Activated CD4-positive, CD25-positive, alpha-beta regulatory T cell (primary cell): ENCODE measurements around the gene PHF2.

Experiments used
- DNase-seq, 4 experiments: peaks; one replicate each; lab custom pipeline; 2025; lab: John Stamatoyannopoulos, UW

Gene PHF2

GRCh38 chr9:93652604-93653592 is 76.5 kb downstream of the PHF2 start:
- no peak for DNase-seq

GRCh38 chr9:93653760-93654159 is 77.4 kb downstream of the PHF2 start:
- no peak for DNase-seq

GRCh38 chr9:93654351-93654961 is 78.1 kb downstream of the PHF2 start:
- no peak for DNase-seq

DNA sequence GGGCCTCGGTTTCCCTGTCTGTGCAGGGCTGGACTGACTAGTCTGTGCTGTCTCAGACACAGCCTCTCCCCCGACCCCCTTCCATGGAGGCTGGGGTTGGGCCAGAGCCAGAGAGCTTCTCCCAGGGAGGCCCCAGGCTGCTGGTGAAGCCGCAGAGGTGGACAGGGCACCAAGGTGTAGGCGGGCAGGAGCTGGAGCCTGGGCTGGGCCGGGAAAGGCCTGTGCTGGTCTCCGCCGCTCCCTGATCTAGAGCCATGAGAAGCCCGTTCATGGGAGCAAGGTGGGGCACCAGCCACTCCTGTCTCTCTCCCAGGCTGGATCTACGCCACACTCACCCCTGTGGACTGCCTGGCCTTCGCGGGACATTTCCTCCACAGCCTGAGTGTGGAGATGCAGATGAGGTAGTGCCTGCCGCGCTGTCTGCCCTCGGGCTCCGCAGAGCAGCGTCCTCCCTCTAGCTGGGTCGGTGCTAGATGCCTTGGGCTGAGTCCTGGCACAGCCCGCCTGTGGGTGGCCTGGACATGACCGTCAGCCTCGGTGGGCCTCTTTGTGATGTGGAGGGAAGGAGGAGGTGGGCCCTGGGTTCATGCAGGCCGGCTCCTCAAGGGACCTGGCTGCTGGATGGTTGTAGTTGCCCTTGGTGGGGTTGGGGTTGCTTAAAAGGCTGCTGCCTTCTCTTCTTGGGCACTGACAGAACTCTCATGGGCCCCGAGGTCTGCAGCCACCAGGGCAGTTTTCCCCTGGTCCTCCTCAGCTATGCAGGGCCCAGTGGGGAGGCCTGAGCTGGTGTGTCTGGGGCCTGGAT is 79.4 kb downstream of the PHF2 start:
- no peak for DNase-seq

DNA sequence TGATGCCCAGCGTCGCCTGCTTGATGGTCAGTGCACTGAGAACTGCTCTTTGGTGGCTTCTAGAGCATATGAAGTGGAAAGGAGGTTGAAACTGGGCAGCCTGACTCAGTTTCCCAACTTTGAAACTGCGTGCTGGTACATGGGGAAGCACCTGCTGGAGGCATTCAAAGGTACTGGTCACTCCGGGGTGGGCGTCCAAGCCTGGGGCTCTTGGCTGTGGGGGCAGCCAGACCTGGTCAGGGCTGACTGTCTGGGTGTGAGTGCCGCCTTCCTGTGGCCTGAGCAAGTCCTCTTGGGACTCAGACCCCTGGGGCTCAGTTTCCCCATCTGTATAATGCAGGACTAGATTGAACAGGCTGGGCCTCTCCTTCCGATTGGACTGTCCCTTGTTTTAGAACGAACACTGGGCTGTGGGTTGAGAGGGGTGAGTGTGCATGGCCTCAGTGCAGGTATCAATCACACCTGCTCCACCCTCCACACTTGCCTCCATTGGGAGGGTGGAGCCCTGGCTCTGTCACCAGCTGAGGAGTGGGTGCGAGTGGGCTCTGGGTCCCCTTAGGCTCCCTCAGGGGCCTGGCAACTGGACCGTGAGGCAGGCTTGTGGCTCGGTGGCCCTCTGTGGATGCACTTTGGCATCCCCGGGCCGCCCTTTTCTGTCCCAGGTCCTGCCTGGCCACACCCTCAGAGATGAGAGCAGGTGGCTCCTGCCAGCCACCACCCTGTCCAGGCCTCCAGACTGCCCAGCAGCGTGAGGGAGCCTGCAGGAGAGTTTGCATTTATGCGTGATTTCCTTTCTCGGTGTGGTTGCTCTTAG is 80.2 kb downstream of the PHF2 start:
- DNase-seq = no peak

DNA sequence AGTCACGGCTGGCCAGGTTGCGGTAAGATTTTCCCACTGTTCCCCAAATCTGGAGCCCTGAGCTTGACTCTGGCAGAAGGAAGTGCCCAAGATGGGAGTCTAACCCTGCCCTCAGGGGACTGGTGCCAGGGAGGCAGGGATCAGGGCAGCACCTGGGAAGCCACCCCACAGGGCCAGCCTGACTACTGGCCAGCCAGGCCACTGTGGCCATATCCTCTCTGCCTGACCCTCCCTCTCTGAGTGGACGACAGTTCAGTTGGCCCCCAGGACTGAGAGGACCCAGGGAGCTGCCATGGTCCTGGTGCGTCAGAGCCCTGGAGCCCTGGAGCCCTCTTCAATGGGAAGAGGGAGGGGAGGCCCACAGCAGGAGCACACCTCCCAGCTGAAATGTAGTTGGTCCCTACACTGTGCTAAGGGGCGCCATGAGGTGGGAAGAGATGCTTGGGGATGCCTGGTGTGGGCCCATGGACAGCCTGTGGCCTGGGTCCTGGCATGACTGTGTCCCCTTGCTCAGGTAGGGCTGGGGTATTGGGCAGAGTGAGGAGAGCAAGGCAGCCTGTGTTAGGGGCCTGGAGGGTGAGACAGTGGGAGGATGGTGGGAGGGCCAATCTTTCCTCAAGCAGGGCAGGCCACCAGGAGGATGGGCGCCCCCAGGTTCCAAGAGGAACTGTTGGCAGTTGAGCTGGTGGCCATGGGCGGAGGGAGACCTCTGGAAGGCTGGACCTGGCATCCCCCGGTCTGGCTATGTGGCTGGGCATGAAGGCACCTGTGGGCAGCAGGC is 81.1 kb downstream of the PHF2 start:
- DNase-seq = no peak

GRCh38 chr9:93658184-93658925 is 82.0 kb downstream of the PHF2 start:
- no peak for DNase-seq

GRCh38 chr9:93659044-93659836 is 82.9 kb downstream of the PHF2 start:
- DNase-seq = no peak

DNA sequence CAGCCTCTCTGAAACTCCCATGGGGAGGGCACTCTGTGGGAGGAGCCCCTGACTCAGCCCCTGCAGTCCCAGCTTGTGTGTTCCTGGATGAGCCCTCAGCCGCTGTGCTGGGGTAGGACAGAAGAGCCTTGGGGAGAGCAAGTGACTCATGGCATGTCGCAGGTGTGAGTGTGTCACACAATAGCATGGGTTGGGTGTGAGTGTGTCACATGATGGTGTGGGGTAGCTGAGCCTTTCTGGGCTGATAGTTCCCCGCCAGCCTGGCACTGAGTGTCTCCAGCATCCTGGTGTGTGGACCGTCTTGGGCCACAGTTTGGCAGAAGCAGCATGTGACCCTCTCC is 83.4 kb downstream of the PHF2 start:
- DNase-seq = no peak

DNA sequence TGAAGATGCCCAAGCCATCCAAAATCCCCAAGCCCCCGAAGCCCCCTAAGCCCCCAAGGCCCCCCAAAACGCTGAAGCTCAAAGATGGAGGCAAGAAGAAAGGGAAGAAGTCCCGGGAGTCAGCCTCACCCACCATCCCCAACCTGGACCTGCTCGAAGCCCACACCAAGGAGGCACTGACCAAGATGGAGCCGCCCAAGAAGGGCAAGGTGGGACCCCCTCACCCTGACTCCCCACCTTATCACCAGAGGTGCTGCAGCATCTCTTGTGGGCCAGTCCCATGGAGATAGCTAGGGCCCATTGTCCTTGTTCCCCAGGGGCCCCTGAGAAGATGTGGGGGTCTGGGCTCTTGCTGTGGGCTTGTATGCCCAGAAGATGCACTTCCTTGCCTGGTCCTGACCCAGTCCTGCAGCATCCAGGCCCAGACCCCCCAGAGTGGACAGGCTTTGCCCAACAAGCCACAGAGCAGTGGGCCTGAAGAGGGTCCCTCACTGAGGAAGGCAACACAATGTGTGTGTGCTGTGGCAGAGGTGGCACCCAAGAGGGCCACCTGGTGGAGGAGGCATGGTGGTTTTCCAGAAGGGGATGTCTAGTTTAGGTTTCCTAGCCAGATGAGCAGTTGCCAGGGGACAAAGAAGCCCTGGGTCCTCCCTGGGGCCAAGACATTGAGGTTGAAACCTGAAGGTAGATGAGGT is 84.1 kb downstream of the PHF2 start:
- DNase-seq = no peak

DNA sequence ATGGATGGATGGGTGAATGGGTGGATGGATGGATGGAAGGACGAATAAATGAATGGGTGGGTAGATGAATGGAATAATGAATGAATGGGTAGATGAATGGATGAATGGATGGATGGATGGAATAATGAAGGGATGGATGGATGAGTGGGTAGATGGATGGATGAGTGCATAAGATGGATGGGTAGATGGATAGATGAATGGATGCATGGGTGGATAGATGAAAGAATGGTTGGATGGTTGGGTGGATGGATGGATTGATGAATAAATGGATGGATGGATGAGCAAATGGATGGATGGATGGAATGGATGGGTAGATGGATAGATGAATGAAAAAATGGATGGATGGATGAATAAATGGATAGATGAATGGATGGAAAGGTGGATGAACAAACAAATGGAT is 85.2 kb downstream of the PHF2 start:
- DNase-seq = no peak

GRCh38 chr9:93662016-93662638 is 85.7 kb downstream of the PHF2 start:
- no peak for DNase-seq

DNA sequence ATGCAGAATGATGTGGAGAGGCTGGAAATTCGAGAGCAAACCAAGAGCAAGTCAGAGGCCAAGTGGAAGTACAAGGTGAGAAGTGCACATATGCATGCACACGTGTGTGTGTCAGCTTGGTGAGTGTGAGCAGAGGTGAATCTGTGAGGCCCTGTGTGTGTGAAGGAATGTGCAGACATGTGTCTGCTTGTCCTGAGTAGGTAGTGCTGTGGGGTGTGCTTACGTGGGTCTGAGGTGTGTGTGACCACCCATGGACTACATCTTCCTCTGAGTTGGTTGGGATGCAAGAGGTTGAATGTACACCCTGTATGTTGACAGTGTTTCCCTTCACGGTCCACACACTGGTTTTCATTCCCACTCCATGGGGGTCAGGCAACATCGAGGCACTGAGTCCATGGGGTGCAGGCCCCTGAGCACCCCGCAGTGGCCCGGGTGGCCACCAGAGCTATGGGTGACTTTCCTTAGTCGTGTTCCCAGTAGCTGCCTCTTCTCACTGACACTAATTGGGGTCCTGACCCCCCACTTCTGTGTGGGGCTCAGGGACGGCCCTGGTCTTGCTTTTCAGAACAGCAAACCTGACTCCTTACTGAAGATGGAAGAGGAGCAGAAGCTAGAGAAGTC is 86.7 kb downstream of the PHF2 start:
- DNase-seq = no peak

DNA sequence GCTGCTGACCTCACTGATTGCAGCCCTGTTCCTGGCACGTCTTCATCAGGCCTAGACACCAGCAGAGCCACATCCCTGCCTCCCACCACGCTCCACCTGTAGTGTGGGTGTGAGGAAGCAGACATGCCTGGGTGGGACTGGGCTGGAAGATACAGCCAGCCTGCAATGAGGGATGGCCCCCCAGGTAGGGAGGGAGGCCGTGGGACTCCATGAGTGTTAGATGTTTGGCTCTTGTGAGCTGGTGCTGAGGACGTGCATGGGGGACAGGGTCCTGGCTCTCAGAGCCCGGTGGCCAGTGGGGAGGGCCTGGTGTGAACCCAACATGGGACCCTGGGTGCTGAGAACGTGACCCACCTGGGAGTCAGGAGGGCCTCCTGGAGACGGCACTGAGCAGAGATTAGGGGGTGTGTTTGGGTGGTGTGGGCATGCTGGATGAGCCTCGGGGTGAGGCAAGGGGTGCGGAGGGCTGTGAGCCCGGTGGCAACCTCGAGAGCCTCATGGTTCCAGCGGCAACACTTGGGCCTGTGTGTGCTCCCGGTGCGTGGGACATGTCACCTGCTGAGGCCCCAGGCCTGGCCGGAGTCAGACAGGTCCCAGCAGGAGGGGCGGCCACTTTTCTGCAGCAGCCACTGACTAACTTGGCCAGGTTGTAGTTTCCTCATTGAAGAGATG is 87.6 kb downstream of the PHF2 start:
- no peak for DNase-seq

DNA sequence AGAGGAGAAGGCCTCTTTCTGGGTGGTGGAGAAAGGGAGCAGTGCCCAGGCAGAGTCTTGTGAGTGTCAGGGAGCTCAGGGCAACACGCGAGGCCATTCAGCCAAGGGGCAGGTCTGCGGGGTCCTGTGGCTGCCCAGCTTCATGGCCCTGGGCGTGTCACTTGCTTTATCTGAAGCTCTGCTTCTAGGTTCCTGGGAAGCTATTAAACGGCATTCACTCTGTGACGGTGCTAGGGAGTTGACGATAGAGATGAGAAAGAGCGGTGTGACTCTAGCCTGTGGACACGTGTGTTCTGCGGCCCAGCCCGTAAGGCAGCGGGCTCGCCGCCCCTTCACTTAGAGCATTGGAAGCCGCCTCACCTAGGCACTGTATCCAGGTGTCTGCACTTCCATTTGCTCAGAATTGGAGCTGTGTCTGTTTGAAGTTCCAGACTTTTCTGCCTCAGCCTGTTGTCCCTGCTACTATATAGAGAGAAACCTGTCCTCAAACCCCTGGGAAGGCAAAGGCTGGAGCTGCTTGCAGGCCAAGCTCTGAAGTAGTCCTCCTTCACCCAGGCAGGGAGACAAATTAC is 88.3 kb downstream of the PHF2 start:
- no peak for DNase-seq

DNA sequence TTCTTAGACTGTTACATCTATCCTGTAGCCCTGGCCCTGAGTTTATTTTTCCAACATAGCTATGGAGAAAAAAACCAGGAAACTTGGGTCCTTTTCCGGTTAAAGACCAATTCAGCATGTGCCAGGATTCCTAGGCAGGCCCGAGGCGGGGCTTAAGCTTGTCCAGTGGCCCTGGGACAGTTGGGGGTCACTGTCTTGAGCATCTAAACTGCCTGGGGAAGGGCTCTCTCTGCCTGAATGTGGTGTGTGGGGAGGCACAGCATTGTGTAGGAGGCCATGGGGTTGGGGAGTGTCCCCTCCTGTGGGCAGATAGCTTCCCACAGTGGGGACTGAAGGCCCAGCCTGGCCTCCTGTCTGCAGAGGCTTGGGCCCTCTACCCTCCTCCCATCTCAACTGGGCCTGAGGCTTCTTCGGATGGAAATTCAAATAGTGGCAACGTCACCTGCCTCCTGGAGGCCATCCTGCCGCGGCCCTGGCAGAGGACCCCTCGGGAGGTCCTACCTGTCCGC is 88.8 kb downstream of the PHF2 start:
- no peak for DNase-seq
